ENCODE data around the gene RPLP2. TPM values are rescaled to one million over a fixed set of nuclear protein-coding genes. Genes with fewer than 3 reads are reported as not detected.

RPLP2 gene
- total RNA-seq, 1 donor from 2014 or later: 418 TPM

DNA sequence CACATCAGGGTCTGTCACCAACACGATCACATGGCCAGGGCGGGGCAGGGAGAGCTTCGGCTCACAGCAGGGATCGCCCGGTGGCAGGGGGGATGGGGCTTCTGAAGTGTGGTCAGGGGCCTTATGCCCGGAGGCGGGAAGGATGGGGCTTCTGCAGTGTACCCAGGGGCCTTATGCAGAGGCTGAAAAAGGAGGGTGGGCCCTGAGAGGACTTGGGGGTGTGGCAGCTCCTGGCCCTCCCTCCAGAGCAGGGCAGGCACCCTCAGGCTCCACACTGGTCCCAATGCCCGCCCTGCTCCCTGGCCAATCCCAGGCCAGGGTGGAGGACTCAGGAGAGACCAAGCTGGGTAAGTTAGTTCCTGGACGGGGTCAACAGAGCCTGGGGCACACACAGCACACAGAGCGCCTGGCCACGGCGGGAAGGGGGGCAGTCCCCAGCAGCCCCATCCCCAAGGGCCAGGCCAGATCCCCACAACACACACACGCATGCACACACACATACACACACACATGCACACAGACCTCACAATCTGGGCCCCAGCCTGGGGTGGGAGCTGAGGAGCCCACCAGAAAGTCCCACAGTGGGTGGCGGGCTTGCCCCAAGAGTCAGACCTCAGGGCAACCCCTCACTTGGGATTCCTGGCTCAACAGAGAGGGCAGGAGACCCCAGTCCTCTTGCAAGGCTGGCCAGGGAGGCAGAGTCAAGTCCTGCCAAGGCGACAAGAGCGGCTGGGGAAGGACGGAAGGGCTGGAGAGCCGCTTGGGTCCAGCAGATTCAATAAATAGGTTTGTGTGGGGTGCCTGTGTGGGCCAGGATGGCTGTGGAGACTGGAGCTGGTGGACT, 18.8 kb upstream of the RPLP2 start:
- peaks cover 39% of the 10 kb centered on the region for H4K20me1 ChIP-seq (ENCODE audit: low read depth)
- H3K9me3 Mint-ChIP-seq: no peaks in the 10 kb centered on the region
- H3K27me3 ChIP-seq: no peaks in the 10 kb centered on the region
- H3K27me3 Mint-ChIP-seq (ENCODE audit: insufficient read depth, low read depth): peaks cover 3% of the 10 kb centered on the region
- TF ChIP-seq EZH2 (IDR thresholded peaks at IDR 0.05) (no peak), CTCF (IDR thresholded peaks at IDR 0.05) (no peak), EZH2phosphoT487 (IDR thresholded peaks at IDR 0.05) (no peak)
- H3K9me3 ChIP-seq (ENCODE audit: low read depth): no peaks in the 10 kb centered on the region
- H3K9ac ChIP-seq: no peak overlapping the region
- no peaks in the 10 kb centered on the region for H3K36me3 ChIP-seq
- no peak overlapping the region for H3K27ac Mint-ChIP-seq
- H3K27ac ChIP-seq: no peak overlapping the region
- H3K4me2 ChIP-seq: peak overlapping the region; percentile 54
- peaks cover 3% of the 10 kb centered on the region for H3K79me2 ChIP-seq (ENCODE audit: low read depth)
- peaks cover 23% of the 10 kb centered on the region for H3K4me1 ChIP-seq
- no peak overlapping the region for H2AFZ ChIP-seq (replicated peaks)
- H3K4me1 Mint-ChIP-seq: peaks cover 8% of the 10 kb centered on the region
- peaks cover 26% of the 10 kb centered on the region for H3F3A ChIP-seq (ENCODE audit: low read depth)
- H3K4me3 ChIP-seq: no peak overlapping the region
- peak; percentile 63 for DNase-seq (ENCODE audit: low spot score)
- H3K4me3 Mint-ChIP-seq: peak overlapping the region; percentile 21
- H3K36me3 Mint-ChIP-seq: peaks cover 2% of the 10 kb centered on the region

DNA sequence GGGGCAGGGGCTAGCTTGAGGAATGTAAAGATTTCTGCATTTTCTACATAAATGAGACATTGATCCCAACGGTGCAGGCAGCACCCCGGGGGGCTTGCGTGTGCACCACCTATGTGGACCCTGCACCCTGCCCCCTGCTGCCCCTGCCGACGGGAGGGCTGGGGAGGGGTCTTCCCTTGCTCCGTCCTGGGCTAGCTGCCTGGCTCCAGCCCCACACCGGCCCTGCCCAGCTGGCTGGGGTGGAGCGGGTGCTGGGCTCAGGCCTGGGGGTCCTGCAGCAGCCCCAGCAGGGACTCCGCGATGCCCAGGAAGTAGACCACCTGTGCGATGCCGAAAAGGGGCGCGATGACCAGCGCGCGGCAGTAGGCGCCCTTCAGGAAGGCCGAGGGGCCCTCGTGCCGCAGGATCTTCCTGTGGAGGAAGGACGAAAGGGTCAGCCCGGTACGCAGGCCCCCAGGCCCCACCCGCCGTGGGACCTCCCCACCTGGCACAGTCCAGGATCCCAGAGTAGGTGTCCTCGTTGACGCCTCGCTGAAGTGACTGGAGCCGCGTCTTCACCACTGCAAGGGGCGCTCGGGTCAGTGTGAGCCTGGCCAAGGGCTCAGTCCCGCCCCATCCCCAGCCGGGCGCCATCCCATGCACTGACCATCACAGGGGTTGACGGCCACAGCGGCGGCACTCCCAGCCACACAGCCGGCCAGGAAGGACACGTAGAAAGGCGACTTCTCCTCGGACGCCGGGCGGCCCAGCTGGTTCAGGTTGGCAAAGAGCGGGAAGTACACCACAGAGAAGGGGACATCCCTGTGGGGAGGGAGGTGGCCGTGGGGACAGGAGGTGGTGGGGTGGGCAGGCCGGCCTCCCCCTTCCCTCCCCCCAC, 17.9 kb upstream of the RPLP2 start:
- Histone ChIP-seq H3K79me2 (ENCODE audit: low read depth) (peaks cover 12% of the 10 kb centered on the region), H4K20me1 (ENCODE audit: low read depth) (peaks cover 48% of the 10 kb centered on the region), H3K4me1 (peaks cover 32% of the 10 kb centered on the region), H3K4me3 (no peak overlapping the region), H3K9me3 (ENCODE audit: low read depth) (no peaks in the 10 kb centered on the region), H3K4me2 (no peak overlapping the region), H2AFZ (replicated peaks) (no peak overlapping the region), H3K36me3 (no peaks in the 10 kb centered on the region), H3F3A (ENCODE audit: low read depth) (peaks cover 26% of the 10 kb centered on the region), H3K27me3 (no peaks in the 10 kb centered on the region), H3K27ac (no peak overlapping the region), H3K9ac (no peak overlapping the region)
- H3K36me3 Mint-ChIP-seq: peaks cover 2% of the 10 kb centered on the region
- H3K27ac Mint-ChIP-seq: no peak overlapping the region
- H3K4me3 Mint-ChIP-seq: no peak overlapping the region
- no peak for DNase-seq (ENCODE audit: low spot score)
- H3K4me1 Mint-ChIP-seq: peaks cover 16% of the 10 kb centered on the region
- no peaks in the 10 kb centered on the region for H3K9me3 Mint-ChIP-seq
- H3K27me3 Mint-ChIP-seq (ENCODE audit: insufficient read depth, low read depth): peaks cover 6% of the 10 kb centered on the region
- TF ChIP-seq EZH2 (IDR thresholded peaks at IDR 0.05) (no peak), CTCF (IDR thresholded peaks at IDR 0.05) (no peak)

- peaks cover 20% of the 10 kb centered on the region for H3K4me1 Mint-ChIP-seq
- Histone ChIP-seq H3K9ac (no peak overlapping the region), H3K36me3 (no peaks in the 10 kb centered on the region), H2AFZ (replicated peaks) (no peak overlapping the region), H3K27ac (no peak overlapping the region), H3K9me3 (ENCODE audit: low read depth) (no peaks in the 10 kb centered on the region), H4K20me1 (ENCODE audit: low read depth) (peaks cover 44% of the 10 kb centered on the region), H3K4me3 (no peak overlapping the region), H3K4me1 (peaks cover 33% of the 10 kb centered on the region), H3K27me3 (no peaks in the 10 kb centered on the region), H3K79me2 (ENCODE audit: low read depth) (peaks cover 14% of the 10 kb centered on the region), H3K4me2 (no peak overlapping the region), H3F3A (ENCODE audit: low read depth) (peaks cover 26% of the 10 kb centered on the region)
- no peak for DNase-seq (ENCODE audit: low spot score)
- H3K36me3 Mint-ChIP-seq: peaks cover 2% of the 10 kb centered on the region
- H3K27me3 Mint-ChIP-seq (ENCODE audit: insufficient read depth, low read depth): peaks cover 7% of the 10 kb centered on the region
- no peak overlapping the region for H3K27ac Mint-ChIP-seq
- no peak overlapping the region for H3K4me3 Mint-ChIP-seq
- no peaks in the 10 kb centered on the region for H3K9me3 Mint-ChIP-seq
- TF ChIP-seq EZH2phosphoT487 (IDR thresholded peaks at IDR 0.05): no peak
- no peak for TF ChIP-seq CTCF (IDR thresholded peaks at IDR 0.05)
- TF ChIP-seq EZH2 (IDR thresholded peaks at IDR 0.05): no peak
Measured at GRCh38 chr11:792535-792821, 17.3 kb upstream of the RPLP2 start.

Data from neural progenitor cell (in vitro differentiated cells).